HEK293 (cell line): ENCODE data around the gene NRP1.

Experiments
- BCL11A ChIP-seq: fragments of 450-650 bp; formaldehyde crosslinking; IDR thresholded peaks from 2 replicates; pipeline ENCODE4 v1.5.1; 2016; ENCODE audit warnings: low read depth, missing biosample characterization, missing genetic modification characterization
- EGR2 ChIP-seq: fragments of 450-650 bp; formaldehyde crosslinking; IDR thresholded peaks from 2 replicates; pipeline ENCODE4 v1.5.1; 2016; ENCODE audit warnings: low read depth, missing biosample characterization, missing genetic modification characterization
- ELK4 ChIP-seq: IDR thresholded peaks from 2 replicates; pipeline ENCODE4 v1.6.1; 2011; ENCODE audit warnings: mild to moderate bottlenecking, low read depth, low read length, borderline replicate concordance
- IKZF3 ChIP-seq: fragments of 450-650 bp; IDR thresholded peaks from 2 replicates; pipeline ENCODE4 v1.5.0; 2018; ENCODE audit warnings: missing biosample characterization, mild to moderate bottlenecking, missing genetic modification characterization, moderate library complexity
- KLF17 ChIP-seq: fragments of 450-650 bp; formaldehyde crosslinking; IDR thresholded peaks from 2 replicates; pipeline ENCODE4 v1.5.1; 2016; ENCODE audit warnings: missing biosample characterization, missing genetic modification characterization
- KLF8 ChIP-seq: fragments of 450-650 bp; formaldehyde crosslinking; IDR thresholded peaks from 2 replicates; pipeline ENCODE4 v1.5.1; 2016; ENCODE audit warnings: missing biosample characterization, missing genetic modification characterization
- PATZ1 ChIP-seq: fragments of 450-650 bp; formaldehyde crosslinking; IDR thresholded peaks from 2 replicates; pipeline ENCODE4 v1.5.1; 2016; ENCODE audit warnings: missing biosample characterization, missing genetic modification characterization
- ZBTB10 ChIP-seq: fragments of 450-650 bp; formaldehyde crosslinking; IDR thresholded peaks from 2 replicates; pipeline ENCODE4 v1.5.1; 2016; ENCODE audit warnings: missing biosample characterization, missing genetic modification characterization
- ZBTB21 ChIP-seq: fragments of 450-650 bp; formaldehyde crosslinking; IDR thresholded peaks from 2 replicates; pipeline ENCODE4 v1.5.1; 2017; ENCODE audit warnings: missing biosample characterization, missing genetic modification characterization
- ZBTB26 ChIP-seq: fragments of 450-650 bp; formaldehyde crosslinking; optimal IDR thresholded peaks from 2 replicates; pipeline ENCODE3; 2016; ENCODE audit warnings: missing biosample characterization, mild to moderate bottlenecking, missing genetic modification characterization
- ZBTB8A ChIP-seq: fragments of 450-650 bp; formaldehyde crosslinking; IDR thresholded peaks from 2 replicates; pipeline ENCODE4 v1.5.1; 2016; ENCODE audit warnings: missing biosample characterization, missing genetic modification characterization
- ZEB2 ChIP-seq: fragments of 450-650 bp; formaldehyde crosslinking; IDR thresholded peaks from 2 replicates; pipeline ENCODE4 v1.5.1; 2016; ENCODE audit warnings: missing biosample characterization, missing genetic modification characterization
- ZNF121 ChIP-seq: fragments of 450-650 bp; formaldehyde crosslinking; IDR thresholded peaks from 2 replicates; pipeline ENCODE4 v1.5.1; 2016; ENCODE audit warnings: missing biosample characterization, missing genetic modification characterization
- ZNF146 ChIP-seq: fragments of 450-650 bp; formaldehyde crosslinking; IDR thresholded peaks from 2 replicates; pipeline ENCODE4 v1.5.1; 2016; ENCODE audit warnings: missing biosample characterization, missing genetic modification characterization
- ZNF148 ChIP-seq: fragments of 450-650 bp; formaldehyde crosslinking; IDR thresholded peaks from 2 replicates; pipeline ENCODE4 v1.5.0; 2017; ENCODE audit warnings: missing biosample characterization, missing genetic modification characterization, borderline replicate concordance
- ZNF184 ChIP-seq: fragments of 450-650 bp; IDR thresholded peaks from 2 replicates; pipeline ENCODE4 v1.5.1; 2018; ENCODE audit warnings: missing biosample characterization, mild to moderate bottlenecking, missing genetic modification characterization
- ZNF2 ChIP-seq: fragments of 450-650 bp; formaldehyde crosslinking; IDR thresholded peaks from 2 replicates; pipeline ENCODE4 v1.5.1; 2016; ENCODE audit warnings: missing biosample characterization, missing genetic modification characterization
- ZNF292 ChIP-seq: fragments of 450-650 bp; formaldehyde crosslinking; IDR thresholded peaks from 2 replicates; pipeline ENCODE4 v1.5.1; 2016; ENCODE audit warnings: low read depth, missing biosample characterization, missing genetic modification characterization, borderline replicate concordance
- ZNF335 ChIP-seq: fragments of 450-650 bp; formaldehyde crosslinking; conservative IDR thresholded peaks from 2 replicates; pipeline ENCODE4 v1.5.1; 2016; ENCODE audit warnings: missing biosample characterization, missing genetic modification characterization
- ZNF449 ChIP-seq: fragments of 450-650 bp; formaldehyde crosslinking; IDR thresholded peaks from 2 replicates; pipeline ENCODE4 v1.5.1; 2017; ENCODE audit warnings: missing biosample characterization, mild to moderate bottlenecking, missing genetic modification characterization, moderate library complexity
- ZNF624 ChIP-seq: fragments of 450-650 bp; formaldehyde crosslinking; IDR thresholded peaks from 2 replicates; pipeline ENCODE4 v1.5.1; 2017; ENCODE audit warnings: missing biosample characterization, missing genetic modification characterization
- ZNF692 ChIP-seq: fragments of 450-650 bp; formaldehyde crosslinking; IDR thresholded peaks from 2 replicates; pipeline ENCODE4 v1.5.1; 2016; ENCODE audit warnings: missing biosample characterization, missing genetic modification characterization
- ZNF768 ChIP-seq: fragments of 450-650 bp; formaldehyde crosslinking; IDR thresholded peaks from 2 replicates; pipeline ENCODE4 v1.5.1; 2018; ENCODE audit warnings: missing biosample characterization, mild to moderate bottlenecking, missing genetic modification characterization
- ZSCAN30 ChIP-seq: fragments of 450-650 bp; IDR thresholded peaks from 2 replicates; pipeline ENCODE4 v1.5.1; 2018; ENCODE audit warnings: missing biosample characterization, mild to moderate bottlenecking, missing genetic modification characterization, moderate library complexity

The NRP1 gene

GRCh38 chr10:33335551-33335800 lies 1.0 kb upstream of the NRP1 start (continued):
- TF ChIP-seq ZNF449 (tag by site-specific recombination), result peak; percentile 63
- TF ChIP-seq ZNF292 (tag by site-specific recombination), result no peak
- no peak for TF ChIP-seq ZNF2 (tag by site-specific recombination)
- TF ChIP-seq ZNF148 (tag by site-specific recombination), result no peak
- peak; percentile 94 for TF ChIP-seq ZBTB8A (tag by site-specific recombination)
- no peak for TF ChIP-seq ZNF184 (tag by site-specific recombination)
- peak; percentile 21; the same call in 1 of the 2 replicates for TF ChIP-seq IKZF3 (tag by site-specific recombination)
- peak; percentile 42; the same call in 1 of the 2 replicates for TF ChIP-seq KLF17
- TF ChIP-seq KLF8 (tag by site-specific recombination), result peak; percentile 58
- no peak for TF ChIP-seq BCL11A (tag by site-specific recombination)
- TF ChIP-seq ZEB2, result no peak
- TF ChIP-seq ZNF335 (tag by site-specific recombination), result no peak
- no peak for TF ChIP-seq ZNF146 (tag by site-specific recombination)
- TF ChIP-seq ZNF624, result no peak
- no peak; the same call in 1 of the 2 replicates for TF ChIP-seq ZNF692
- TF ChIP-seq ZBTB26, result peak; percentile 80
- no peak for TF ChIP-seq ELK4
- 0 out of 2 replicates have a peak, but pooled peaks have one; percentile 11 for TF ChIP-seq ZBTB10 (tag by site-specific recombination)
- 0 out of 2 replicates have a peak, but pooled peaks have one; percentile 61 for TF ChIP-seq PATZ1 (tag by site-specific recombination)
- peak; percentile 58; the same call in 1 of the 2 replicates for TF ChIP-seq ZSCAN30 (tag by site-specific recombination)
- TF ChIP-seq ZBTB21, result no peak
- TF ChIP-seq ZNF768 (tag by site-specific recombination), result no peak
- no peak for TF ChIP-seq EGR2 (tag by site-specific recombination)
- TF ChIP-seq ZNF121, result no peak
